Jurkat, Clone E6-1 (cell line): ENCODE measurements around the gene IL3RA.
"Not testable (repeated sequence)": the region's sequence is repeated elsewhere in the genome, so short reads cannot be mapped to it uniquely, and the experiment has no call there.

ENCODE experiments used
- DNase-seq: peaks from one replicate; pipeline ENCODE4 v3.0.0-alpha.2; 2011; ENCODE audit warnings: low read depth, low spot score
- H3K4me3 ChIP-seq: 2 replicates; pipeline ENCODE4 v1.5.1; 2011; ENCODE audit warnings: mild to moderate bottlenecking, low read length, control low read depth, moderate library complexity

Gene IL3RA

GRCh38 chrX:1325515-1326116 is 11.0 kb upstream of the IL3RA start:
- DNase-seq, result no peak
- no peak overlapping the region for H3K4me3 ChIP-seq

DNA sequence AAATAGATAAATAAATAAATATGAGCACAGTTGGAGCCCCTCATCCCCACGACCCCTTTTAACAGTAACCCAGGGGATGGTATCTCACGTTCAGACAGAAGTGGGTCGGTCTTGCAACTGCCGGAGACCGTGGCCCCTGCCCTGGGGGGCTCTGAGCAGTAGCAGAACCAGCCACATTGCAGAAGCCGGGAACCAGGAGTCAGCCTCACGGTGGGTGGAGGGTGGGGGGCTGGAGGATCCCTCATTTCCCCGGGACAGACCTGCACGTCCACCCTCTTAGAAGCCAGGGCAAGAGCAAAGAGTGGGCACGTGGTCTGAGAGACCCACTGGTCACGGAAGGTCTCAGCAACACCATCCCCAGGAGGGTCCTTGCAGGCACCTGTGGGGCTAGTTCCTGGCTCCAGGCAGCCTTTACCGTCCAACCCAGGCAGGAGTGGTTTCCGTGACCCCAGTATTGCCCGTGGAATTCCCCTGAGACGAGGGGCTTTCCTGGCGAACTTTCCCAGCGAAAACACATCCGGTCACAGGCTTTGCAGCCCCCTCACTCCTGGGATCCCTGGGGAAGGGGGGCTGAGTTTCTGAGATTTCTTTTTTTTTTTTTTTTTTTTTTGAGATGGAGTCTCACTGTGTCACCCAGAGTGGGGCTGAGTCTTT is 8.8 kb upstream of the IL3RA start:
- H3K4me3 ChIP-seq, result no peak overlapping the region
- no peak for DNase-seq

GRCh38 chrX:1330605-1331004 is 6.0 kb upstream of the IL3RA start:
- DNase-seq, result no peak
- H3K4me3 ChIP-seq, result no peak overlapping the region

GRCh38 chrX:1332433-1332832 is 4.2 kb upstream of the IL3RA start:
- not testable (repeated sequence) for H3K4me3 ChIP-seq, DNase-seq

DNA sequence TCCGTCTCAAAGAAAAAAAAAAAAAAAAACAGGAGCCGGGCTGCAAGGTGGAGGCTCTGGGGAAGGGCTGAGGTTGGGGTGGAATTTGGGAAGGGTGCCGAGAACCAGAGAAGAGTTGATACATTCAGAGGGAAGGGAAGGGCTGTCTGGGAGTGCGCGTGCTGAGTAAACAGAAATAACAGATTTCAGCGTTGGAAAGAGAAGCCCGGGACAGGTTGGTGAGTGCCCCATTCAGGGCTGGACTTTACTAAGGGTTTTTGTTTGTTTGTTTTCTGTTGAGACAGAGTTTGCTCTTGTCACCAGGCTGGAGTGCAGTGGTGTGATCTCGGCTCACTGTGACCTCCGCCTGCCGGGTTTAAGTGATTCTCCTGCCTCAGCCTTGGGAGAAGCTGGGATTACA is 1.7 kb upstream of the IL3RA start:
- no peak overlapping the region for H3K4me3 ChIP-seq
- no peak for DNase-seq

DNA sequence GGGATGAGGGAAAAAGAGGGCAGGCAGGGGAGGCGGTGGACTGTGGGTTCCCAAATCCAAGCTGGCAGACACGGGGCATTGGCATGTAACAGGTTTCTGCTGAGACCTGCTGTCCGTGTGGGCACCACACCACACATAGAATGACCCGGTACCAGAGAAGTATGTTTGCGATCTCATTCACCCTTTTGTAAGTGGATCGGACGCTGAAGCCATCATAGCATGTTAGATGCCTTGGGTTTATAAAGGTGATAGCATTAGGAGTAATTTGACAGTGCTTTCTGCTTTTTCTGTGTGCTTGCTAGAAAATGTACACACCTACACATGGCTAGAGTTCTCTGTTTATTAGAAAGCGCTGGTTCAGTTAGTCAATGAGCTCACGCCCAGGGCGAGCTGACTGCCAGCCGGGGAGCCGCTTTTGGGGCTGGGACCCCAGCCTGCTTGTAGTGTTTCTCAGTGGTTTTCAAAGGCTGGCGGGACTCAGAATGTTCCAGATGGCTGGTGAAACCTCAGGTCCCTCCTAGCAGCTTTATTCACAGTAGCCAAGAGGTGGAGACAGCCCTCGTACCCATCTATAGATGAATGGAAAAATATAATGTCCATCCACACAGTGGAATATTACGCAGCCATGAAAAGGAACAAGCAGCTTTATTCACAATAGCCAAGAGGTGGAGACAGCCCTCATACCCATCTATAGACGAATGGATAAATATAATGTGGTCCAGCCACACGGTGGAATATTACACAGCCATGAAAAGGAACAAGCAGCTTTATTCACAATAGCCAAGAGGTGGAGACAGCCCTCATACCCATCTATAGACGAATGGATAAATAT is 579 bp downstream of the IL3RA start:
- DNase-seq, result no peak
- H3K4me3 ChIP-seq, result no peak overlapping the region

GRCh38 chrX:1341545-1342184 is 5.1 kb downstream of the IL3RA start:
- no peak overlapping the region for H3K4me3 ChIP-seq
- no peak for DNase-seq

GRCh38 chrX:1349606-1350005 is 13.0 kb downstream of the IL3RA start:
- not testable (repeated sequence) for H3K4me3 ChIP-seq, DNase-seq

- DNase-seq, result no peak
- no peak overlapping the region for H3K4me3 ChIP-seq
Observed at GRCh38 chrX:1351981-1352714, 15.6 kb downstream of the IL3RA start.

GRCh38 chrX:1354036-1355019 is 17.7 kb downstream of the IL3RA start:
- DNase-seq, result no peak
- no peak overlapping the region for H3K4me3 ChIP-seq

DNA sequence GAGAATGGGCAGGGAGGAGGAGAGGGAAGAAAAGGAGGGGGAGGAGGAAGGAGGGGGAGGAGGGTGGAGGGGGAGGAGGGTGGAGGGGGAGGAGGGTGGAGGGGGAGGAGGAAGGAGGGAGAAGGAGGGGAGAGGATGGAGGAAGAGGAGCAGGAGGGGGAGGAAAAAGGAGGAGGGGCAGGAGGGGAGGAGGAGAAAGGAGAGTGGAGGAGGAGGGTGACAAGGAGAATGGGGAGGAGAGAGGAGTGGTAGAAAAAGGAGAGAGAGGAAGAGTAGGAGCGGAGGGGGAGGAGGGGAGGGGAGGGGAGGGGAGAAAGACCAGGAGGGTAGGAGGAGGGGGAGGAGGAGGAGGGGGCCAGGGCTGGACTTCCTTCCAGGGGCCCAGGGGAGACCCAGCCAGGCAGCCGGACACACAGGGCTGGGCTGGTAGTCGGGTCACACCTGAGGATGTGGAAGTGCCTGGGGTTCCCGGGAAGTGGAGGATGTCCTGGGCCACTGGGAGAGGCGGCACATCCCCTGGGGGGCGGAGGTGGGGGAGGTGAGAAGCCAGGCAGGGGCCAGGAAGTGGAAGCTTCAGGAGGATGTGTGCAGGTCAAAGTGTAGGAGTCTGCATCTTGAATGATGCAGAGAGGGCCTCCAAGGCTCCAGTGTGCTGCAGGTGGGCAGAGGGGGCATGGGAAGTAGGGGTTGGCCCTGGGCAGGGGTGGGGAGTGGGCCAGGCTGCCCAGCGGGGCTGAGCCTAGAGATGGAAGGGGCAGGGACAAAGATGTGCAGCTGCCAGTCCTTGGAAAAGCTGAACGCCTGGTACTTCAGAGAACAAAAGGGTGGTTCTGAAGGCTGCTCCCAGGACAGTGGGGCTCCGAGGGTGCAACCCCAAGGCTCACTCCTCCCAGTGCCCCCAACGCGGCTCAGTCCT is 18.8 kb downstream of the IL3RA start:
- DNase-seq, result peak; percentile 11
- H3K4me3 ChIP-seq, result no peak overlapping the region

DNA sequence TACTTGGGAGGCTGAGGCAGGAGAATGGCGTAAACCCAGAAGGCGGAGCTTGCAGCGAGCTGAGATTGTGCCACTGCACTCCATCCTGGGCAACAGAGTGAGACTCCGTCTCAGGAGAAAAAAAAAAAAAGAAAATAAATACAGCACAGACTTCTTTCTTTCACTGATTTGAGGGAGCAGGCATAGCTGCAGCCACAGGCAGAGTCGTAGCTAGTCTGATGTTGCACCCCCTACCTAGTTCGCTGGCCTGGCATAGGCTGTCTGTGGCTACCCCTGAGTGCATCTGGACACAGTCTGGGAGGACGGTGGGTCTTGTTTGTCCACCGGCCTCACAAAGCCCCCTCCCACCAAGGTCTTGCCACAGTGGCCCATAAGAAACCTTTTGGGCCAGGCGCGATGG is 21.4 kb downstream of the IL3RA start:
- no peak for DNase-seq
- H3K4me3 ChIP-seq, result no peak overlapping the region

DNA sequence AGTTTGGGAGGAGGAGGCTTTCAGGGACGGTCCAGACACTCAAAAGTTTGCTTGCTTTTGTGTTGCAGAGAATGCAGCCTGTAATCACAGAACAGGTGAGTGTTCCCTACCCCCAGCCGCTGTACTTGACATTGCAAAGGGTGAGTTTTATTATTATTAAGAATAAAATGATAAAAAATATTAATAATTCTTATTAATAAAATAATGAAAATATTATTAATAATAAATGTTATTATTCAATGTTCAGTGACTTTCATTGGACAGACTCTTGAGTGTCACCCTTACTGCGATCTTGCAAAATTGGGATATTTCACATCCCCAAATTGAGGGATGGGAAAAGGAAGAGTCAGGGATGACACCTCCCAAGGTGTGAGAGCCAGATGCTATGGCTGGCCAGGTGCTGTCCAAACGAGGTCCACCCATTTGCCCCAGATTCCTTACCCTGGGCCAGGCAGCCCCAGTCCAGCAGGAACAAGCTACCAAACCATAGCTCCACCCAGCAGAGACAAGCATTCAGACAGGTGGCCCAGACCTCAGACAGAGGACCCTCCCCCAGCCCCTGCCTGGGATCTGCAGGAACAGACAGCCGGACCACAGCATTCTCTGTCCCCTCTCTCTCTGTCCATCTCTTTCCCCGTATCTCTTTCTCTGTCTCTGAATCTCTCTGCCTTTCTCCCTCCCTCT is 22.4 kb downstream of the IL3RA start:
- H3K4me3 ChIP-seq, result no peak overlapping the region
- DNase-seq, result no peak

- no peak for DNase-seq
- no peak overlapping the region for H3K4me3 ChIP-seq
Observed at GRCh38 chrX:1359477-1359873, 22.9 kb downstream of the IL3RA start.

DNA sequence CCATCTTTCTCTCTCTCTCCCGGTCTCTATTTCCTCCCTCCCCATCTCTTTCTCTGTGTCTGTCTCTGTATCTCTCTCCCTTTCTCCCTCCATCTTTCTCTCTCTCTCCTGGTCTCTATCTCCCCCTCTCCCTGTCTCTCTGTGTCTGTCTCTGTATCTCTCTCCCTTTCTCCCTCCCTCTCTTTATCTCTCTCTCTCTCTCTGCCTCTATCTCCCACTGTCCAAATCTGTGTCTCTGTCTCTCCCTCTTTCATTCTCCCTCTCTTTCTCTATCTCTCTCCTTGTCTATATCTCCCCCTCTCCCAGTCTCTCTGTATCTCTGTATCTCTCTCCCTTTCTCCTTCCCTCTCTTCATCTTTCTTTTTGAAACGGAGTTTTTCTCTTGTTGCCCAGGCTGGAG is 23.6 kb downstream of the IL3RA start:
- H3K4me3 ChIP-seq, result no peak overlapping the region
- no peak for DNase-seq

DNA sequence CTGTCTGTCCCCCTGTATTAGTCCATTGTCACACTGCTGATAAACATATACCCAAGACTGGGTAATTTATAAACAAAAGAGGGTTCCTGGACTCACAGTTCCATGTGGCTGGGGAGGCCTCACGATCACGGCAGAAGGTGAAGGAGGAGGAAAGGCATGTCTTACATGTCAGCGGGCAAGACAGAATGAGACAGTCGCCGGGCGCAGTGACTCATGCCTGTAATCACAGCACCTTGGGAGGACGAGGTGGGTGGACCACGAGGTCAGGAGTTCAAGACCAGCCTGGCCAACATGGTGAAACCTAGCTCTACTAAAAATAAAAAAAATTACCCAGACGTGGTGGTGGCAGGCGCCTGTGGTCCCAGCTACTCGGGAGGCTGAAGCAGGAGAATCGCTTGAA is 24.7 kb downstream of the IL3RA start:
- DNase-seq, result no peak
- H3K4me3 ChIP-seq, result no peak overlapping the region

DNA sequence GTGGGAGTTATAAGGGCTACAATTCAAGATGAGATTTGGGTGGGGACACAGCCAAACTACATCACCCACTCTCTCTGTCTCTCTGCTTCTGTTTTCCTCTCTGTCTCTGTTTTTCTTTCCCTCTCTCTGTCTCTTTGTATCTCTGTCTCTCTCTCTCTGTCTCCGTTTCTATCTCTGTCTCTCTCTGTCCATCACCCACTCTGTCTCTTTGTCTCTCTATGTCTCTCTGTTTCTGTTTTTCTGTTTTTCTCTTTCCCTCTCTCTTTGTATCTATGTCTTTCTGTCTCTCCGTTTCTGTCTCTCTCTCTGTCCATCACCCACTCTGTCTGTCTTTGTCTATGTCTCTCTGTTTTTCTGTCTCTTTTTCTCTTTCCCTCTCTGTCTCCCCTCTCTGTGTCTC is 25.3 kb downstream of the IL3RA start:
- DNase-seq, result no peak

More for the DNA sequence above, 25.3 kb downstream of the IL3RA start:
- H3K4me3 ChIP-seq, result no peak overlapping the region
